ENCODE results near the gene CMTM1.
"Not testable (repeated sequence)": the region's sequence is repeated elsewhere in the genome, so short reads cannot be mapped to it uniquely, and the experiment has no call there.

CMTM1 gene

GRCh38 chr16:66622863-66623262 lies 56.6 kb downstream of the CMTM1 start:
- H3K9me3 ChIP-seq (ENCODE audit: control insufficient read depth in 1 of 2, low read length in 2 of 2): no peaks in the 10 kb centered on the region
- H3K27ac ChIP-seq (ENCODE audit: low read depth, low read length): no peak overlapping the region
- H3K27me3 ChIP-seq (ENCODE audit: control insufficient read depth in 1 of 2, insufficient read depth in 2 of 2, low read length in 2 of 2): no peaks in the 10 kb centered on the region
- H3K9ac ChIP-seq (ENCODE audit: low read depth in 1 of 2, low read length in 2 of 2): no peak overlapping the region
- peaks cover 4% of the 10 kb centered on the region in 2 donors for H3K4me1 ChIP-seq (ENCODE audit: control insufficient read depth in 1 of 2, insufficient read depth in 2 of 2, low read length in 2 of 2)
- peaks cover 0 to 37% of the 10 kb centered on the region in 2 donors for H3K36me3 ChIP-seq (ENCODE audit: control insufficient read depth in 1 of 2, insufficient read depth in 2 of 2, low read length in 2 of 2)
- no peak overlapping the region for H3K4me3 ChIP-seq (ENCODE audit: low read depth in 1 of 2, low read length in 2 of 2)

- no peaks in the 10 kb centered on the region for H3K27me3 ChIP-seq (ENCODE audit: control insufficient read depth in 1 of 2, insufficient read depth in 2 of 2, low read length in 2 of 2)
- no peak overlapping the region for H3K4me3 ChIP-seq (ENCODE audit: low read depth in 1 of 2, low read length in 2 of 2)
- H3K27ac ChIP-seq (ENCODE audit: low read depth, low read length): no peak overlapping the region
- H3K4me1 ChIP-seq (ENCODE audit: control insufficient read depth in 1 of 2, insufficient read depth in 2 of 2, low read length in 2 of 2): no peaks in the 10 kb centered on the region
- H3K9ac ChIP-seq (ENCODE audit: low read depth in 1 of 2, low read length in 2 of 2): no peak overlapping the region
- no peaks in the 10 kb centered on the region for H3K9me3 ChIP-seq (ENCODE audit: control insufficient read depth in 1 of 2, low read length in 2 of 2)
- H3K36me3 ChIP-seq (ENCODE audit: control insufficient read depth in 1 of 2, insufficient read depth in 2 of 2, low read length in 2 of 2): peaks cover 0 to 32% of the 10 kb centered on the region in 2 donors
These were observed 57.5 kb downstream of the CMTM1 start for GRCh38 chr16:66623755-66624154.

DNA sequence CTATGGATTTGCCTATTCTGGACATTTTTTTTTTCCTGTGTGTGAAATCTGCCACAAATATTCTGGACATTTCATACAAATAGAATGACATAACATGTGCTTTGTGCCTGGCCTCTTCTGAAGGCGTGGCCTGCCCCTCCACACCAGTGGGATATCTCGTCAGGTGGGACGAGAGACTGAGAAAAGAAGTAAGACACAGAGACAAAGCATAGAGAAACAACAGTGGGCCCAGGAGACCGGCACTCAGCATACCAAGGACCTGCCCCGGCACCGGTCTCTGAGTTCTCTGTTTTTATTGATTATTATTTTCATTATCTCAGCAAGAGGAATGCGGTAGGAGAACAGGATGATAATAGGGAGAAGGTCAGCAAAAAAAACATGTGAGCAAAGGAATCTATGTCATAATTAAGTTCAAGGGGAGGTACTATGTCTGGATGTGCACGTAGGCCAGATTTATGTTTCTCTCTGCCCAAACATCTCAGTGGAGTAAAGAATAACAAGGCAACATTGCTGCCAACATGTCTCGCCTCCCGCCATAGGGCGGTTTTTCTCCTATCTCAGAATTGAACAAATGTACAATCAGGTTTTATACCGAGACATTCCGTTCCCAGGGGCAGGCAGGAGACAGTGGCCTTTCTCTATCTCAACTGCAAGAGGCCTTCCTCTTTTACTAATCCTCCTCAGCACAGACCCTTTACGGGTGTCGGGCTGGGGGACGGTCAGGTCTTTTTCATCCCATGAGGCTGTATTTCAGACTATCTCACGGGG lies 61.6 kb downstream of the CMTM1 start:
- not testable (repeated sequence) for H3K27ac ChIP-seq (ENCODE audit: low read depth, low read length); H3K36me3 ChIP-seq (ENCODE audit: control insufficient read depth in 1 of 2, insufficient read depth in 2 of 2, low read length in 2 of 2); H3K4me3 ChIP-seq (ENCODE audit: low read depth in 1 of 2, low read length in 2 of 2); H3K9ac ChIP-seq (ENCODE audit: low read depth in 1 of 2, low read length in 2 of 2); H3K9me3 ChIP-seq (ENCODE audit: control insufficient read depth in 1 of 2, low read length in 2 of 2); H3K27me3 ChIP-seq (ENCODE audit: control insufficient read depth in 1 of 2, insufficient read depth in 2 of 2, low read length in 2 of 2); H3K4me1 ChIP-seq (ENCODE audit: control insufficient read depth in 1 of 2, insufficient read depth in 2 of 2, low read length in 2 of 2)

Data from duodenal mucosa (tissue), 2 donors.